HL-60 (cell line): ENCODE measurements around the gene RBM43.

ENCODE experiments used
- DNase-seq, 2 experiments: peaks; one replicate each; pipeline ENCODE4 v3.0.0-alpha.2; 2010 to 2020; ENCODE audit warnings: low read depth in 1 of 2, low spot score in 1 of 2
- H3K27ac ChIP-seq: fragments of 250-450 bp; sonication (Bioruptor Pico); replicated peaks from 2 replicates; pipeline ENCODE4 v1.5.1; 2020; ENCODE audit warnings: mild to moderate bottlenecking, moderate library complexity
- H3K27me3 ChIP-seq: fragments of 250-450 bp; sonication (Bioruptor Pico); 2 replicates; pipeline ENCODE4 v1.5.1; 2021; ENCODE audit warnings: mild to moderate bottlenecking, moderate library complexity; ENCODE audit not compliant: insufficient read depth, poor library complexity, severe bottlenecking
- H3K4me3 ChIP-seq: replicated peaks from 2 replicates; pipeline ENCODE4 v1.5.1; 2011; ENCODE audit warnings: mild to moderate bottlenecking, control low read depth, low read length; ENCODE audit not compliant: insufficient read depth
- CTCF ChIP-seq: IDR thresholded peaks from one replicate; pipeline ENCODE4 v1.5.1; 2011; ENCODE audit warnings: low read length, control low read depth, inconsistent platforms; ENCODE audit not compliant: insufficient read depth
- GABPA ChIP-seq: IDR thresholded peaks from 2 replicates; pipeline ENCODE4 v1.6.1; 2012; ENCODE audit warnings: low read depth
- POLR2AphosphoS5 ChIP-seq: IDR thresholded peaks from 2 replicates; pipeline ENCODE4 v1.6.1; 2012; ENCODE audit warnings: low read depth
- REST ChIP-seq: IDR thresholded peaks from 2 replicates; pipeline ENCODE4 v1.6.1; 2012; ENCODE audit warnings: low read depth; ENCODE audit not compliant: insufficient replicate concordance
- SPI1 ChIP-seq: IDR thresholded peaks from 2 replicates; pipeline ENCODE4 v1.6.1; 2012; ENCODE audit warnings: low read depth, mild to moderate bottlenecking, borderline replicate concordance

Gene RBM43

GRCh38 chr2:151292546-151292945, 30.9 kb upstream of the RBM43 start:
- H3K27me3 ChIP-seq = no peaks in the 10 kb centered on the region
- no peak for DNase-seq
- H3K4me3 ChIP-seq = no peak overlapping the region
- no peak overlapping the region for H3K27ac ChIP-seq
- no peak for TF ChIP-seq CTCF
- TF ChIP-seq REST = no peak
- TF ChIP-seq POLR2AphosphoS5 = no peak
- no peak for TF ChIP-seq SPI1
- TF ChIP-seq GABPA = no peak

- no peaks in the 10 kb centered on the region for H3K27me3 ChIP-seq
- TF ChIP-seq REST (no peak), GABPA (no peak), CTCF (no peak), POLR2AphosphoS5 (no peak), SPI1 (no peak)
- no peak for DNase-seq
- H3K27ac ChIP-seq = no peak overlapping the region
- no peak overlapping the region for H3K4me3 ChIP-seq
Observed at GRCh38 chr2:151292141-151292540, 30.5 kb upstream of the RBM43 start.

- H3K4me3 ChIP-seq = no peak overlapping the region
- no peak for TF ChIP-seq SPI1
- no peak for TF ChIP-seq POLR2AphosphoS5
- no peak for TF ChIP-seq CTCF
- TF ChIP-seq REST = no peak
- TF ChIP-seq GABPA = no peak
- no peaks in the 10 kb centered on the region for H3K27me3 ChIP-seq
- no peak overlapping the region for H3K27ac ChIP-seq
- DNase-seq = no peak
Observed at GRCh38 chr2:151291224-151291623, 29.6 kb upstream of the RBM43 start.
